ENCODE results near the gene RGPD6.
"Not testable (repeated sequence)": the region's sequence is repeated elsewhere in the genome, so short reads cannot be mapped to it uniquely, and the experiment has no call there.

The RGPD6 gene

GRCh38 chr2:110576763-110577416 lies at the start of gene RGPD6:
Gene RGPD6 (minus strand): TSS chr2:110577222. CDS start chr2:110577024, 198 bp downstream.
- not testable (repeated sequence) for H3K27me3 ChIP-seq (replicated peaks; ENCODE audit: control insufficient read depth, insufficient read depth, low read length); H3K4me3 ChIP-seq (replicated peaks; ENCODE audit: low read depth, low read length); DNase-seq (ENCODE audit: extremely low read depth, insufficient read length); H3K36me3 ChIP-seq (ENCODE audit: control insufficient read depth, insufficient read depth, low read length)

GRCh38 chr2:110619326-110619939 lies 42.4 kb upstream of the RGPD6 start:
- DNase-seq (ENCODE audit: extremely low read depth, insufficient read length); H3K27me3 ChIP-seq (replicated peaks; ENCODE audit: control insufficient read depth, insufficient read depth, low read length); H3K4me3 ChIP-seq (replicated peaks; ENCODE audit: low read depth, low read length): not testable (repeated sequence)

GRCh38 chr2:110613927-110614326 lies 36.9 kb upstream of the RGPD6 start:
- H3K4me3 ChIP-seq (replicated peaks; ENCODE audit: low read depth, low read length); H3K36me3 ChIP-seq (ENCODE audit: control insufficient read depth, insufficient read depth, low read length); H3K27me3 ChIP-seq (replicated peaks; ENCODE audit: control insufficient read depth, insufficient read depth, low read length); DNase-seq (ENCODE audit: extremely low read depth, insufficient read length): not testable (repeated sequence)

More at GRCh38 chr2:110619326-110619939, 42.4 kb upstream of the RGPD6 start:
- not testable (repeated sequence) for H3K36me3 ChIP-seq (ENCODE audit: control insufficient read depth, insufficient read depth, low read length)

GRCh38 chr2:110610613-110611250 lies 33.7 kb upstream of the RGPD6 start:
- H3K27me3 ChIP-seq (replicated peaks; ENCODE audit: control insufficient read depth, insufficient read depth, low read length); DNase-seq (ENCODE audit: extremely low read depth, insufficient read length); H3K36me3 ChIP-seq (ENCODE audit: control insufficient read depth, insufficient read depth, low read length); H3K4me3 ChIP-seq (replicated peaks; ENCODE audit: low read depth, low read length): not testable (repeated sequence)

GRCh38 chr2:110609843-110610612 lies 33.0 kb upstream of the RGPD6 start:
- DNase-seq (ENCODE audit: extremely low read depth, insufficient read length); H3K4me3 ChIP-seq (replicated peaks; ENCODE audit: low read depth, low read length); H3K36me3 ChIP-seq (ENCODE audit: control insufficient read depth, insufficient read depth, low read length); H3K27me3 ChIP-seq (replicated peaks; ENCODE audit: control insufficient read depth, insufficient read depth, low read length): not testable (repeated sequence)

- H3K27me3 ChIP-seq (replicated peaks; ENCODE audit: control insufficient read depth, insufficient read depth, low read length); H3K4me3 ChIP-seq (replicated peaks; ENCODE audit: low read depth, low read length); H3K36me3 ChIP-seq (ENCODE audit: control insufficient read depth, insufficient read depth, low read length); DNase-seq (ENCODE audit: extremely low read depth, insufficient read length): not testable (repeated sequence)
Measured at GRCh38 chr2:110608788-110609502, 31.9 kb upstream of the RGPD6 start.

GRCh38 chr2:110605057-110605456 lies 28.0 kb upstream of the RGPD6 start:
- H3K4me3 ChIP-seq (replicated peaks; ENCODE audit: low read depth, low read length); DNase-seq (ENCODE audit: extremely low read depth, insufficient read length); H3K36me3 ChIP-seq (ENCODE audit: control insufficient read depth, insufficient read depth, low read length); H3K27me3 ChIP-seq (replicated peaks; ENCODE audit: control insufficient read depth, insufficient read depth, low read length): not testable (repeated sequence)

- not testable (repeated sequence) for DNase-seq (ENCODE audit: extremely low read depth, insufficient read length); H3K4me3 ChIP-seq (replicated peaks; ENCODE audit: low read depth, low read length); H3K27me3 ChIP-seq (replicated peaks; ENCODE audit: control insufficient read depth, insufficient read depth, low read length); H3K36me3 ChIP-seq (ENCODE audit: control insufficient read depth, insufficient read depth, low read length)
Measured at GRCh38 chr2:110603917-110604591, 27.0 kb upstream of the RGPD6 start.

- not testable (repeated sequence) for H3K4me3 ChIP-seq (replicated peaks; ENCODE audit: low read depth, low read length); H3K27me3 ChIP-seq (replicated peaks; ENCODE audit: control insufficient read depth, insufficient read depth, low read length); H3K36me3 ChIP-seq (ENCODE audit: control insufficient read depth, insufficient read depth, low read length); DNase-seq (ENCODE audit: extremely low read depth, insufficient read length)
Measured at GRCh38 chr2:110602139-110602538, 25.1 kb upstream of the RGPD6 start.

- H3K4me3 ChIP-seq (replicated peaks; ENCODE audit: low read depth, low read length); H3K36me3 ChIP-seq (ENCODE audit: control insufficient read depth, insufficient read depth, low read length); H3K27me3 ChIP-seq (replicated peaks; ENCODE audit: control insufficient read depth, insufficient read depth, low read length); DNase-seq (ENCODE audit: extremely low read depth, insufficient read length): not testable (repeated sequence)
Measured at GRCh38 chr2:110591973-110592372, 15.0 kb upstream of the RGPD6 start.

GRCh38 chr2:110589677-110590330 lies 12.8 kb upstream of the RGPD6 start:
- DNase-seq (ENCODE audit: extremely low read depth, insufficient read length); H3K4me3 ChIP-seq (replicated peaks; ENCODE audit: low read depth, low read length); H3K27me3 ChIP-seq (replicated peaks; ENCODE audit: control insufficient read depth, insufficient read depth, low read length); H3K36me3 ChIP-seq (ENCODE audit: control insufficient read depth, insufficient read depth, low read length): not testable (repeated sequence)

- not testable (repeated sequence) for DNase-seq (ENCODE audit: extremely low read depth, insufficient read length); H3K36me3 ChIP-seq (ENCODE audit: control insufficient read depth, insufficient read depth, low read length); H3K27me3 ChIP-seq (replicated peaks; ENCODE audit: control insufficient read depth, insufficient read depth, low read length); H3K4me3 ChIP-seq (replicated peaks; ENCODE audit: low read depth, low read length)
Measured at GRCh38 chr2:110588520-110588919, 11.5 kb upstream of the RGPD6 start.
